ENCODE measurements around the gene SGTA. TPM values are rescaled to one million over a fixed set of nuclear protein-coding genes. Genes with fewer than 3 reads are reported as not detected.

Gene SGTA
- total and polyA plus RNA-seq, 2 of the 13 experiments (the other 11 are each of a cell fraction or from before 2014, with no cell fraction given), result 43.9 to 47.4 TPM

GRCh38 chr19:2820112-2820702 is 37.1 kb upstream of the SGTA start (continued):
- TF ChIP-seq REXO4 (CRISPR knock-in tag; IDR thresholded peaks at IDR 0.05; ENCODE audit: borderline replicate concordance) (no peak), ZNF354B (CRISPR knock-in tag; IDR thresholded peaks at IDR 0.05) (no peak), DNMT3B (CRISPR knock-in tag; conservative IDR thresholded peaks at IDR 0.05) (no peak), ZBTB3 (CRISPR knock-in tag; IDR thresholded peaks at IDR 0.05; ENCODE audit: borderline replicate concordance, low read depth) (no peak), ZBTB33 (CRISPR knock-in tag; IDR thresholded peaks at IDR 0.05) (peak; percentile 33; the same call in 1 of the 2 replicates), ESRRA (CRISPR knock-in tag; IDR thresholded peaks at IDR 0.05; ENCODE audit: low read depth) (no peak), TBX2 (CRISPR knock-in tag; IDR thresholded peaks at IDR 0.05; ENCODE audit: borderline replicate concordance) (no peak), ZNF296 (CRISPR knock-in tag; conservative IDR thresholded peaks at IDR 0.05) (no peak), HNF4A (CRISPR knock-in tag; IDR thresholded peaks at IDR 0.05) (no peak), GATAD2A (CRISPR knock-in tag; IDR thresholded peaks at IDR 0.05) (no peak), ZNF770 (CRISPR knock-in tag; IDR thresholded peaks at IDR 0.05) (peak; percentile 14; the same call in 1 of the 2 replicates), ZNF614 (CRISPR knock-in tag; IDR thresholded peaks at IDR 0.05; ENCODE audit: borderline replicate concordance) (no peak), ZNF589 (CRISPR knock-in tag; conservative IDR thresholded peaks at IDR 0.05) (no peak), SP2 (CRISPR knock-in tag; IDR thresholded peaks at IDR 0.05) (0 out of 2 replicates have a peak, but pooled peaks have one; percentile 16)

Measured in HepG2 (cell line).